ENCODE measurements around the gene MRPS2. TPM values are rescaled to one million over a fixed set of nuclear protein-coding genes. Genes with fewer than 3 reads are reported as not detected.

Gene MRPS2
- total RNA-seq, 1 donor from 2014 or later, result 61.7 TPM

GRCh38 chr9:135498381-135499126, 1.9 kb upstream of the MRPS2 start:
- intact Hi-C loops (cut with micrococcal nuclease), result no loop called here
- H3K27ac Mint-ChIP-seq, result no peak overlapping the region

GRCh38 chr9:135499326-135500070, 984 bp upstream of the MRPS2 start:
- H3K9me3 Mint-ChIP-seq, result no peaks in the 10 kb centered on the region
- peaks cover 7% of the 10 kb centered on the region for H3K27me3 Mint-ChIP-seq (ENCODE audit: low read depth)
- peaks cover 30% of the 10 kb centered on the region for H3K36me3 Mint-ChIP-seq (ENCODE audit: low read depth)
- intact Hi-C loops (cut with micrococcal nuclease), result no loop called here
- no peak overlapping the region for H3K27ac Mint-ChIP-seq
- peak; percentile 80 for DNase-seq (ENCODE audit: low spot score)
- peak overlapping the region; percentile 90 for H3K4me3 Mint-ChIP-seq (ENCODE audit: low read depth)
- peaks cover 14% of the 10 kb centered on the region for H3K4me1 Mint-ChIP-seq (ENCODE audit: low read depth)

More at GRCh38 chr9:135498381-135499126, 1.9 kb upstream of the MRPS2 start:
- no peak for DNase-seq (ENCODE audit: low spot score)
- H3K4me3 Mint-ChIP-seq (ENCODE audit: low read depth), result no peak overlapping the region
- peaks cover 7% of the 10 kb centered on the region for H3K27me3 Mint-ChIP-seq (ENCODE audit: low read depth)
- peaks cover 22% of the 10 kb centered on the region for H3K36me3 Mint-ChIP-seq (ENCODE audit: low read depth)
- H3K9me3 Mint-ChIP-seq, result no peaks in the 10 kb centered on the region
- H3K4me1 Mint-ChIP-seq (ENCODE audit: low read depth), result peaks cover 13% of the 10 kb centered on the region

DNA sequence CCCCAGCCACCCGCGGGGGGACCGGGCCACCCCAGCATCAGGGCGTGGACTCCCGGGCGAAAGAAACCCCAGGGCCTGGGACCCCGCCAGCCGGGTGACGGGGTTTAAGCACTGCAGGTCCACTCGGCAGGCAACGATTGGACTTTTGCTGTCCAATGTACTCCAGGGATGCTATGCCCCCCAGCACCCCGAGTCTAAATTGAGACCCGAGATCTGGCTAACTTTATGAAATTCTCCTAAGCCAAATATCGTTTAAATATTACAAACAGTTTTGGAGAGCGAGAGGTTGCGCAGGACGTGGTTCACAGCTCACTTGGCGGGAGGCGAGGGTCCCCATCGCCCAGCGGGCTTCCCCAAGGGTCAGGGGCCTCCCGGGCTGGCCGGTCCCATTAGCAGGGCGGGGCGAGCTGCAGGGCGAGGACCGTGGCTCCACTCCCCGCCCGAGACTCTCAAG, 384 bp upstream of the MRPS2 start:
- no peak overlapping the region for H3K27ac Mint-ChIP-seq
- H3K27me3 Mint-ChIP-seq (ENCODE audit: low read depth), result peaks cover 7% of the 10 kb centered on the region
- intact Hi-C loops (cut with micrococcal nuclease), result no loop called here

DNA sequence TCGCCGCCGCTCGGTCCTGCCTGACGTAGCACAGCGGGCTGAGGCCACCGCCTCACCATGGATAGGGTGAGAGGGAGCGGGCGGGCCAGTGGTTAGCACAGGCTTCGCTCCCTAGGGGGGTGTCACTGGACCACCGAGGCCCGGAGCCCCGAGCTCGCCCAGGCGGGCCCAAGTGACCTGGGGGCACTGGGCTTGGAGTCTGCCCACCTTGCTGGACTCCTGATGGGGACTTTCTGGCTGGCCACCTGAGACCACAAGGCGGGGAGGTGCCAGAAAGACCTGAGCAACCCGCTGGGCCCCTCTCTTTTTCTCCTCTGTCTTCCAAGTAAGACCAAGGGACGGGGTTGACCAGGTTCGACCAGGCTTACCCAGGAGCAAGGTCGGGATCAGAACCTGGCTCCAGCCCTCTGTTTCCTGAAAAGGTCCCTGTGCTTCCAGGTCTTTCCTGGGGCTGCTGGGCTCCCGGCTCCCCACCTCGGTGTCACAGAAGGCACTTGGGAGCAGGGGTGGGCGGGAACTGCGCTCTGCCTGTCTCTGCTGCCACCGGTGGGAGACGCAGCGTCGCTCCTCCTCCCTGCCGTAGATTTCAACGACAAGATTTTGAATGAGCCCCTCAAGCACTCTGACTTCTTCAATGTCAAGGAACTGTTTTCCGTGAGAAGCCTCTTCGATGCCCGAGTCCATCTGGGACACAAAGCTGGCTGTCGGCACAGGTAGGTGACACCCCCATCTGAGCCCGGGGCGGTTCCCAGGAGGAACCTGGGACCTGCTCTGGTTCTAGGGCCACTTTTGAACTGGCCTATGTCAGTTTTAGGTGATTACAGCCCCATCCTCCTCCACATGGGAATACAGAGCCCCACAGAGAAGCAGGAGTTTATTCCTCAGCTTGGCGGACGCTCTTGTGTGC, 1.0 kb downstream of the MRPS2 start:
- DNase-seq (ENCODE audit: low spot score), result peak; percentile 42
- intact Hi-C loops (cut with micrococcal nuclease), result no loop called here
- H3K36me3 Mint-ChIP-seq (ENCODE audit: low read depth), result peaks cover 38% of the 10 kb centered on the region
- peaks cover 7% of the 10 kb centered on the region for H3K27me3 Mint-ChIP-seq (ENCODE audit: low read depth)
- peaks cover 15% of the 10 kb centered on the region for H3K4me1 Mint-ChIP-seq (ENCODE audit: low read depth)
- H3K9me3 Mint-ChIP-seq, result no peaks in the 10 kb centered on the region
- H3K27ac Mint-ChIP-seq, result peak overlapping the region; percentile 63
- H3K4me3 Mint-ChIP-seq (ENCODE audit: low read depth), result peak overlapping the region; percentile 90

More for the DNA sequence above, 384 bp upstream of the MRPS2 start:
- Mint-ChIP-seq H3K36me3 (ENCODE audit: low read depth) (peaks cover 35% of the 10 kb centered on the region), H3K4me3 (ENCODE audit: low read depth) (peak overlapping the region; percentile 90), H3K9me3 (no peaks in the 10 kb centered on the region), H3K4me1 (ENCODE audit: low read depth) (peaks cover 15% of the 10 kb centered on the region)
- DNase-seq (ENCODE audit: low spot score), result no peak

GRCh38 chr9:135502168-135502872, 1.8 kb downstream of the MRPS2 start:
- intact Hi-C loops (cut with micrococcal nuclease), result no loop called here
- DNase-seq (ENCODE audit: low spot score), result no peak
- Mint-ChIP-seq H3K27me3 (ENCODE audit: low read depth) (peaks cover 7% of the 10 kb centered on the region), H3K9me3 (no peaks in the 10 kb centered on the region), H3K4me1 (ENCODE audit: low read depth) (peaks cover 15% of the 10 kb centered on the region), H3K4me3 (ENCODE audit: low read depth) (peak overlapping the region; percentile 90), H3K27ac (peak overlapping the region; percentile 63), H3K36me3 (ENCODE audit: low read depth) (peaks cover 38% of the 10 kb centered on the region)

- intact Hi-C loops (cut with micrococcal nuclease), result no loop called here
- H3K27ac Mint-ChIP-seq, result no peak overlapping the region
- H3K27me3 Mint-ChIP-seq (ENCODE audit: low read depth), result peaks cover 7% of the 10 kb centered on the region
- no peak for DNase-seq (ENCODE audit: low spot score)
- H3K9me3 Mint-ChIP-seq, result no peaks in the 10 kb centered on the region
- H3K4me1 Mint-ChIP-seq (ENCODE audit: low read depth), result peaks cover 15% of the 10 kb centered on the region
- peak overlapping the region; percentile 37 for H3K4me3 Mint-ChIP-seq (ENCODE audit: low read depth)
- peaks cover 38% of the 10 kb centered on the region for H3K36me3 Mint-ChIP-seq (ENCODE audit: low read depth)
Observed at GRCh38 chr9:135502873-135503321, 2.4 kb downstream of the MRPS2 start.

- no peak for DNase-seq (ENCODE audit: low spot score)
- intact Hi-C loops (cut with micrococcal nuclease), result no loop called here
- H3K4me1 Mint-ChIP-seq (ENCODE audit: low read depth), result peaks cover 15% of the 10 kb centered on the region
- peaks cover under 1% of the 10 kb centered on the region for H3K9me3 Mint-ChIP-seq
- peak overlapping the region; percentile 39 for H3K4me3 Mint-ChIP-seq (ENCODE audit: low read depth)
- no peak overlapping the region for H3K27ac Mint-ChIP-seq
- H3K36me3 Mint-ChIP-seq (ENCODE audit: low read depth), result peaks cover 38% of the 10 kb centered on the region
- H3K27me3 Mint-ChIP-seq (ENCODE audit: low read depth), result no peaks in the 10 kb centered on the region
Observed at GRCh38 chr9:135503371-135504261, 3.1 kb downstream of the MRPS2 start.

GRCh38 chr9:135504262-135505243, 4.1 kb downstream of the MRPS2 start:
- H3K4me1 Mint-ChIP-seq (ENCODE audit: low read depth), result peaks cover 12% of the 10 kb centered on the region
- H3K4me3 Mint-ChIP-seq (ENCODE audit: low read depth), result peak overlapping the region; percentile 13
- H3K36me3 Mint-ChIP-seq (ENCODE audit: low read depth), result peaks cover 38% of the 10 kb centered on the region
- H3K27ac Mint-ChIP-seq, result no peak overlapping the region
- peaks cover 9% of the 10 kb centered on the region for H3K9me3 Mint-ChIP-seq
- intact Hi-C loops (cut with micrococcal nuclease), result no loop called here
- DNase-seq (ENCODE audit: low spot score), result peak; percentile 29
- H3K27me3 Mint-ChIP-seq (ENCODE audit: low read depth), result no peaks in the 10 kb centered on the region

GRCh38 chr9:135505406-135506187, 5.1 kb downstream of the MRPS2 start:
- intact Hi-C loops (cut with micrococcal nuclease), result no loop called here
- peaks cover 11% of the 10 kb centered on the region for H3K4me1 Mint-ChIP-seq (ENCODE audit: low read depth)
- DNase-seq (ENCODE audit: low spot score), result no peak
- no peak overlapping the region for H3K4me3 Mint-ChIP-seq (ENCODE audit: low read depth)
- no peaks in the 10 kb centered on the region for H3K27me3 Mint-ChIP-seq (ENCODE audit: low read depth)
- no peak overlapping the region for H3K27ac Mint-ChIP-seq
- H3K9me3 Mint-ChIP-seq, result peaks cover 11% of the 10 kb centered on the region
- H3K36me3 Mint-ChIP-seq (ENCODE audit: low read depth), result peaks cover 38% of the 10 kb centered on the region
